Mesodermal cell (in vitro differentiated cells): ENCODE measurements around the gene FANCC.

Experiments
- H3K27ac ChIP-seq: 2 replicates; pipeline ENCODE4 v1.7.0; 2013; ENCODE audit warnings: mild to moderate bottlenecking, low read depth, low read length, moderate library complexity; ENCODE audit not compliant: severe bottlenecking
- H3K36me3 ChIP-seq: 2 replicates; pipeline ENCODE4 v1.7.1; 2013; ENCODE audit warnings: mild to moderate bottlenecking, low read length, moderate library complexity; ENCODE audit not compliant: control insufficient read depth, insufficient read depth
- H3K4me1 ChIP-seq: one replicate; pipeline ENCODE4 v1.7.1; 2013; ENCODE audit warnings: mild to moderate bottlenecking, low read length; ENCODE audit not compliant: insufficient read depth, control insufficient read depth, poor library complexity, severe bottlenecking
- H3K4me3 ChIP-seq: 2 replicates; pipeline ENCODE4 v1.7.0; 2013; ENCODE audit warnings: low read length, control low read depth, mild to moderate bottlenecking; ENCODE audit not compliant: insufficient read depth, poor library complexity, severe bottlenecking; ENCODE audit errors: extremely low read depth
- H3K9me3 ChIP-seq: 2 replicates; pipeline ENCODE4 v1.7.1; 2013; ENCODE audit warnings: mild to moderate bottlenecking, low read length, moderate library complexity; ENCODE audit not compliant: control insufficient read depth
- WGBS, 2 experiments: methylation state at CpG; one replicate each; pipeline ENCODE4 v1.1.5; 2013; ENCODE audit warnings: missing lambda C conversion rate in 2 of 2; ENCODE audit not compliant: insufficient coverage in 2 of 2; 5-methylcytosine and 5-hydroxymethylcytosine counted together

Gene FANCC

DNA sequence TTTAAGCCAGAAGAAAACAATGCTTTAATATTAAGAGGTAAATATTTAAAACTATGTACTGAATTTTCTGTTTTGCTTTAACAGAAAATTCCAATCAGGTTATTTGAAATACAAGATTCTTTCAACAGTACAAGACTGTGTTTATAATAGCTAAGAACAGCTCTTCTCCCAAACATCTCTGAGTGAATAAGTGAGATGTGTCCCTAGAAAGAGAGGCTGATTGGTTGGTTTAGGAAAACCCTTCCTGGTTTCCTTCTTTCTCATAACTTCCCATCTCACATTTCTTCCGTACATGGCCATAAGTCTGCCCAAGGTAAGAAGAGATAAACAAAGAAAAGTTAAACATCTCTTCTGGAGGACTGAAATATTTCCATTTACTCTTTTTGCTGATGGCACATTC lies 145.9 kb downstream of the FANCC start:
- H3K27ac ChIP-seq: no peak overlapping the region
- H3K4me3 ChIP-seq: no peak overlapping the region
- H3K9me3 ChIP-seq: no peaks in the 10 kb centered on the region
- H3K4me1 ChIP-seq: peaks cover 6% of the 10 kb centered on the region
- no CpG with 5 or more reads among the region's 1 CpG for WGBS, 2 experiments
- H3K36me3 ChIP-seq: no peaks in the 10 kb centered on the region

DNA sequence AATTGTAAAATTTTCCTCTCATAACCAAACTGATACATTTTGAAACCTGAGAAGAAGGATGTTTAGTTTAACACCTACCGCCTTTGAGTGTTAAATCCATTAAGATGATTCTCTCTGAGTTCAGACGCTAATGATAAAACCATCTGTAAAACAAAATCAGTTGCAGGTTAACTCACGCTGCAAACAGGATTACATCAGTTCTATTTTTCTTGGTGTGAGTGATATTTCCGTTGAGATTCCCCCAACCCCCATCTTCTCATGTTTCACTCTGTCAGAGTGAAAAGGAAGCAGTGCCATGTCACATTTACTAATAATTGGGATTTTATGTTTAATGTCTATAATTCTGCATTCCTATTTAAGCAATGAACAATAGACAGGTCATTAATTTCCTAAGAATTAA lies 146.5 kb downstream of the FANCC start:
- no CpG with 5 or more reads among the region's 4 CpGs for WGBS, 2 experiments

DNA sequence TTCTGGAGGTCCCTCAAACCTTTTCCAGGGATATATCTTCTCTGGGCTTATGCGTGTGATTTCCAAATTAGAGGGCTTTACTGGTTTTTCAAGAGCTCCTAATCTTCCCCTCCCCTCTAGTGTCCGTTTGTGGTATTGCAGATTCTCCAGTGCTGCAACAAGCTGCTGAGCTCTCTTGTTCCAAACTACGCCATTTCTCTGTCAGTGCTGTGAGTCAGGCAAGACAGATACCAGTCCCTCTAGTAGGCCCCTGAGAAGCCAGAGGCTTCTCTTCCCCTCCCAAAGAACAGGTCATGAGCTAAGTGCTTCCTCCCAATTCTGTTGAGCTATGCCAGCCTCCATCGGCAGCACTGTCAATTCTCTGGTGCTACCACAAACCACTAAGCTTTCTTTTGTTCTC lies 149.5 kb downstream of the FANCC start:
- no peak overlapping the region for H3K4me3 ChIP-seq
- H3K27ac ChIP-seq: peak overlapping the region; percentile 11
- 50 to 60% methylated on average over 3 to 4 of the region's 4 CpGs for WGBS, 2 experiments
- H3K9me3 ChIP-seq: no peaks in the 10 kb centered on the region
- H3K4me1 ChIP-seq: peaks cover 6% of the 10 kb centered on the region
- H3K36me3 ChIP-seq: no peaks in the 10 kb centered on the region

More for the DNA sequence above, 146.5 kb downstream of the FANCC start:
- Histone ChIP-seq H3K9me3 (no peaks in the 10 kb centered on the region), H3K36me3 (no peaks in the 10 kb centered on the region), H3K4me3 (no peak overlapping the region), H3K4me1 (peaks cover 6% of the 10 kb centered on the region), H3K27ac (peak overlapping the region; percentile 67)

DNA sequence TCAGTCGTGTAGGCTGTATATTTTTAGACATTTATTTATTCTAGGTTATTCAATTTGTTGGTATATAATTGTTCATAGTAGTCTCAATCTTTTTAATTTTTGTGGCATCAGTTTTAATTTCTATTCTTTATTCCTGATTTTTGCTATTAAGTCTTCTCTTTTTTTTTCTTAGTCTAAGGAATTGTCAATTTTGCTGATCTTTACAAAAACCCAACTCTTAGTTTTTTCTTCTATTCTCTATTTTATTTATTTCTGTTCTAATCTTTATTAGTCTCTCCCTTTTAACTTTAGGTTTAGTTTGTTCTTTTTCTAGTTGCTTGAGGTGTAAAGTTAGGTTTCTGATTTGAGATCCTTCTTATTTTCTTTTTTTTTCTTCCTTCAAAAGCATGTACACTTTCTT lies 152.5 kb downstream of the FANCC start:
- WGBS, 2 experiments: no CpG with 5 or more reads among the region's 1 CpG
- H3K27ac ChIP-seq: no peak overlapping the region
- no peaks in the 10 kb centered on the region for H3K9me3 ChIP-seq
- H3K36me3 ChIP-seq: no peaks in the 10 kb centered on the region
- no peaks in the 10 kb centered on the region for H3K4me1 ChIP-seq
- H3K4me3 ChIP-seq: no peak overlapping the region

DNA sequence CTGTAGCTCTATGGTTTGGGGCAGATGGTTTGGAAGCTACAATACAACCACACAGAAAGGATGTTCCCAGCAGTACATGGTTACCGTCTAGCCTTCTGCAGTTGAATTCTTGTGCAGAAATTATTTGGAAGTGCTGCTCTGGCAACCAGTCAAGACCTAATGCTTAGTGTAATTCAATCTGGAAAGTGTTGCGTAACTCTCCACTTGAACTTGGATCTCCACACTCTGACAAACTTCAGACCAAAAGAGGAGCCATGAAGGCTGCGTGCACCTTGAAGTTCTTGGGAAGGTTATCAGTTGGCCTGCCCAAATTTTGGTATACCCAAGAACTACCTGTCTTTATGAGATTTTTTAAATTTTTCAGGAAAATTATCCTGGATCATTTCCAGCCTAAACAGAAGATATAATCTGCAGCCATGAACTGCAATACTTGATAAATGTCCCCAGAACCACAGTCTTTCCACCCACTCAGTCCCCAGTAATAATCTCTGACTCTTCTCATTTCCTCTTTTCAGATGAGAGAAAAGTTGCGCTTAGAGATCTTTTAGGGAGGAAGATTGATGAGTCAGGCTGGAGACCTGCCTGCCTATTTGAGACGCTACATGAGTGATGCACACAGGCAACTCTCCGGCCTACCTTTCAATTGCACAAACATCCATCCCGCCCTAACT lies 159.9 kb downstream of the FANCC start:
- H3K27ac ChIP-seq: no peak overlapping the region
- no peaks in the 10 kb centered on the region for H3K4me1 ChIP-seq
- H3K4me3 ChIP-seq: no peak overlapping the region
- 92 to 97% methylated on average over 3 to 5 of the region's 7 CpGs for WGBS, 2 experiments
- H3K36me3 ChIP-seq: no peaks in the 10 kb centered on the region
- no peaks in the 10 kb centered on the region for H3K9me3 ChIP-seq

DNA sequence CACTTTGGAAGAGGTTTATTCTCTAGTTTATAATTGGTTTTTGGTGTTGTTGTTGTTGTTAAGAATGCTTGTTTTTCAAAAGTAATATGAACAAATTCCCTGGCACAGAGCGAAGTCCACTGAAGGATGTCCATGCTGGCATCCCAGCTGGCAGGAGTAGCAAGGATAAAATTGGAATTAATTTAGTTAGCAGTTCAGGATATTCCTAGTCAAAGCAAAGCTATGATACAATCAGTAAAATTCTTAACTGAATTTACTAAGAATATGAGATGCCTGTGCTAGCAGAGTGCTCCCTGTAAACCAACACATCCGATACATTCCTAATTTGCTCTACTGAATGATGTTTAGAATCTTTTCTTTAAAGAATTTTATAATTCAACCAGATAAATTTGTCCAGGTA lies 161.4 kb downstream of the FANCC start:
- peaks cover 3% of the 10 kb centered on the region for H3K36me3 ChIP-seq
- H3K27ac ChIP-seq: no peak overlapping the region
- H3K4me1 ChIP-seq: no peaks in the 10 kb centered on the region
- H3K4me3 ChIP-seq: no peak overlapping the region
- WGBS, 2 experiments: 100% methylated on average over 1 of the region's 2 CpGs
- H3K9me3 ChIP-seq: no peaks in the 10 kb centered on the region

DNA sequence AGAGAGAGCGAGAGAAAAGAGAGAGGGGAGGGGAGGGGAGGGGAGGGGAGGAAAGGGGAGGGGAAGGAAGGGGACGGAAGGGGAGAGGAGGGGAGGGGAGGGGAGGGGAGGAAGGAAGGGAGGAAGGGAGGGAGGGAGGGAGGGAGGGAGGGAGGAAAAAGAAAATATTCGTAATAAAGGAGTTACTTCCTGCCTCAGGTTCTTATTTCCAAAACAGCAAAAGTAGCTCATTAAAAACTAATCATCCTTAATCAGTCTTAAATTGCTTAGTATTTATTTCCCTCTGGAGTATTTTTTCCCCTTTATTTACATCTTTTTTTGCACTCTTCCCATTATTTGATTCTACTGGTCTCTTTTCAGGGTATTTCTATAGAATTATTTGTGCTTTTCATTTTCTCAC lies 162.3 kb downstream of the FANCC start:
- peaks cover 3% of the 10 kb centered on the region for H3K36me3 ChIP-seq
- no peaks in the 10 kb centered on the region for H3K4me1 ChIP-seq
- no CpG with 5 or more reads among the region's 3 CpGs for WGBS, 2 experiments
- no peaks in the 10 kb centered on the region for H3K9me3 ChIP-seq
- no peak overlapping the region for H3K4me3 ChIP-seq
- H3K27ac ChIP-seq: no peak overlapping the region

DNA sequence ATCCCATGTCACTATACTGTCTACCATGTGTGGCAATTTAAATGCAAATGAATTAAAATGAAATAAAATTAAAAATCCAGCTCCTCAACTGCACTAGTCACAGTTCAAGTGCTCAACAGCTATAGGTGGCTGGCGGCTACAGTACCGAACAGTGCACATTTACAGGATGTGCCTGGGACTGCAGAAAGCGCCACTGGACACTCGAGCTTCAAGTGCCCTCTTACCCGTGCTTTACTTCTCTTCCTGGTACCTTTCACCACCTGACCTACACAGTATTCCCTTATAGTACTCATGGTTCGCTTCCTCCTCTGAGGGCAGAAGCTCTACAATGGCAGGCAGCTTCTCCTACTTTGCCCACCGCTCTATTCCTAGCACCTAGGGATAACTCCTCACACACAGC lies 166.6 kb downstream of the FANCC start:
- Histone ChIP-seq H3K9me3 (no peaks in the 10 kb centered on the region), H3K4me3 (no peak overlapping the region), H3K4me1 (no peaks in the 10 kb centered on the region), H3K27ac (no peak overlapping the region), H3K36me3 (peaks cover 7% of the 10 kb centered on the region)
- 86 to 90% methylated on average over 6 to 7 of the region's 7 CpGs for WGBS, 2 experiments

DNA sequence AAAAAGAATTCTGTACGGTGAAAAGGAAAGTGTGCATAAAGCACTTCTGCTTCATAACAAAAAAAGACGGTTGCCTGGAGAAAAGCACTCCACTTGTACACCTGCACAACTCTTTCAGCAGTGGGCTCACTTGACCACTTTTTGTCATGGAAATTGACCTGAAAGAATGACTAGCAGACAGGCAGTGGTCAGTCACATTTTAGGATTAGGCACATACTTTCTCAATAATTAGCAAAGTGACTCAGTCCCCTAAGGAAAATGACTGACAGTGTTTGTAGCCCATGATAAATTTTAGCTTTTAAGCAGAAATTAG lies 169.3 kb downstream of the FANCC start:
- H3K36me3 ChIP-seq: peaks cover 10% of the 10 kb centered on the region
- 95 to 100% methylated on average over 1 to 2 of the region's 2 CpGs for WGBS, 2 experiments
- no peak overlapping the region for H3K4me3 ChIP-seq
- H3K27ac ChIP-seq: no peak overlapping the region
- H3K9me3 ChIP-seq: no peaks in the 10 kb centered on the region
- no peaks in the 10 kb centered on the region for H3K4me1 ChIP-seq

DNA sequence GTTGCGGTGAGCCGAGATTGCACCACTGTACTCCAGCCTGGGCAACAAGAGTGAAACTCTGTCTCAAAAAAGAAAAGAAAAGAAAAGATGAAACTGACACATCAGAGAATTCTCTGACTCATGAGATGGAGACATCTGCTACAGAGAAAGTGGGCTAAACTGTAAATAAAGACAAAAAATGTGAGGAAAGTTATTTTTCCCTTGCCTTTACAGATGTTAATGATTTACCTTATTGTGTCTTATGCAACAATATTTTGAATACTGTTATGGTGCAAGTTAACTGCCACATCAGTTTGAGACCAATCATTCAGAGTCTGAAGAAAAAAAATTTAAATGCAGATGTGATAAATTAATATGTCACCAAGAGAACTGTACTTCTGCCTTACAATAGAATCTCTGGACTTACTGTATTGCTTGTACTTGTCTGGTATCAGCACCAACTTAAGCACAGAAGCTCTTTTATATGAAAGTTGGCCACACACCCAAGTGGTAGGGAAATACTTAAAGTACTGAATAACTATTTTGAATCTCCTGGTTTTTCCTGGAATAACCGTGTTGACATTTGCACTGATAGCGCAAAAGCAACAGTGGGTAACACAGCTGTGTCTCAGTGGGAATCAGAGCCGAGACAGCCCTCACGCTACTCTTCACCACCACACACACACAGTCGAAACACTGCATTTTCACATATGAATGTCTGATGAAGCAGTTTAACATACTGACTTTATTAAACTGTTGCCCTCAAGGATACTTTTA lies 169.9 kb downstream of the FANCC start:
- H3K9me3 ChIP-seq: no peaks in the 10 kb centered on the region
- H3K4me1 ChIP-seq: no peaks in the 10 kb centered on the region
- H3K36me3 ChIP-seq: peaks cover 10% of the 10 kb centered on the region
- no peak overlapping the region for H3K27ac ChIP-seq
- 95 to 100% methylated on average over 2 to 6 of the region's 7 CpGs for WGBS, 2 experiments
- H3K4me3 ChIP-seq: no peak overlapping the region
